GM12865 (cell line): ENCODE results near the gene RTTN.

Experiments used
- DNase-seq: peaks from one replicate; pipeline ENCODE4 v3.0.0; 2010; ENCODE audit warnings: low read depth
- H3K4me3 ChIP-seq: 2 replicates; pipeline ENCODE4 v1.5.1; 2011; ENCODE audit warnings: mild to moderate bottlenecking, low read depth, low read length, control low read depth
- CTCF ChIP-seq: IDR thresholded peaks from 2 replicates; pipeline ENCODE4 v1.5.1; 2011; ENCODE audit warnings: low read length, control low read depth, low read depth, inconsistent platforms; ENCODE audit not compliant: insufficient read depth; ENCODE audit errors: missing control alignments

The RTTN gene

GRCh38 chr18:70025580-70025979 is 179.9 kb downstream of the RTTN start:
- TF ChIP-seq CTCF = no peak
- no peak overlapping the region for H3K4me3 ChIP-seq
- DNase-seq = no peak

GRCh38 chr18:70024829-70025228 is 180.7 kb downstream of the RTTN start:
- no peak overlapping the region for H3K4me3 ChIP-seq
- no peak for TF ChIP-seq CTCF
- DNase-seq = no peak

- H3K4me3 ChIP-seq = no peak overlapping the region
- no peak for TF ChIP-seq CTCF
- no peak for DNase-seq
These were observed 181.4 kb downstream of the RTTN start for GRCh38 chr18:70024093-70024492.

GRCh38 chr18:70022636-70023035 is 182.9 kb downstream of the RTTN start:
- DNase-seq = no peak
- no peak overlapping the region for H3K4me3 ChIP-seq
- TF ChIP-seq CTCF = no peak

- no peak for TF ChIP-seq CTCF
- H3K4me3 ChIP-seq = no peak overlapping the region
- no peak for DNase-seq
These were observed 184.0 kb downstream of the RTTN start for GRCh38 chr18:70021498-70021897.

GRCh38 chr18:70021043-70021442 is 184.4 kb downstream of the RTTN start:
- no peak for TF ChIP-seq CTCF
- DNase-seq = no peak
- no peak overlapping the region for H3K4me3 ChIP-seq

GRCh38 chr18:70019991-70020390 is 185.5 kb downstream of the RTTN start:
- no peak overlapping the region for H3K4me3 ChIP-seq
- no peak for TF ChIP-seq CTCF
- no peak for DNase-seq
